GM12874 (cell line): ENCODE results near the gene UIMC1.
A peak's percentile ranks its signal among the peaks of the same experiment; 100 is the strongest.

Source experiments
- CTCF ChIP-seq: IDR thresholded peaks from 2 replicates; pipeline ENCODE4 v1.5.1; 2011; ENCODE audit warnings: low read depth, mild to moderate bottlenecking, control low read depth, low read length, moderate library complexity; ENCODE audit not compliant: insufficient read depth

The UIMC1 gene

DNA sequence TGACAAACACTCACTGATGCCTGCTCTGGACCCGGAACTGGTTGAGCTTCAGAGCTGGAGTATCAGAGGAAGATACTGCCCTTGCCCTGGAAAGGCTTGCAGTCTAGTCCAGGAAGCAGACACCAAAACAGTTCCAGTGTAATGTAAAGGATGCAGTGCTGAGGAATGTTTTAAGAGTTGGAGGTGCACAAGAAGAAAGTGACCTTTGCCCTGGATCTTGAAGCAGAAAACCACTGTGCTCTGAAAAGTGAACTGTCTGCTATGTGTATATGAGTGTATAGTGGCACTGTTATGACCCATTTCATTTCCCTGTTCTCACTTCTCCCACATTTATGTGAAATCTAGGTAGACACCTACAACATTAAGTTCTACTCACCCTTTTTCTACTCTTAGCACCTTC is 18.0 kb upstream of the UIMC1 start:
- TF ChIP-seq CTCF = no peak

DNA sequence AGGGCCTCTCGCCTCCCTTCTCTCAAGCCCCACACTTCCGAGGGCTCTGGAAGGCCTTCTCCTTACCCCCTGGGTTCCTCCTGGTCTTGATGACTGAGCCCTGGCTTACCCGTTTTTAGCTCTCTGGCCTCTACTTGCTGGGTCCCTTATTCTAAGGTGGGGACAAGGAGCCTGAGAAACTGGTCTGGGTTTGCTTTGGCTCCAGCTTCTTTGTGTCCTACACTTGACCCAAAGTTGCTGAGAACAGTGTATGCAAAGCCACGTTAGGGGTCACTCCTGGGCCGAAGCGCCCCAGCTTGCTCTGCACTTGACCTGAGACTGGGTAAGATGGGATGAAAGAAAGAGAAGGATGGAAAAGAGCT is 16.7 kb upstream of the UIMC1 start:
- TF ChIP-seq CTCF = no peak

- TF ChIP-seq CTCF = peak; percentile 59
Measured at GRCh38 chr5:177022386-177023302, 16.1 kb upstream of the UIMC1 start, which contains the start of gene ZNF346. Gene ZNF346 (plus strand): TSS chr5:177022696. CDS start chr5:177022739, 43 bp downstream.

GRCh38 chr5:177020033-177020432 is 13.5 kb upstream of the UIMC1 start:
- no peak for TF ChIP-seq CTCF

- no peak for TF ChIP-seq CTCF
Measured at GRCh38 chr5:177018341-177018740, 11.8 kb upstream of the UIMC1 start.

DNA sequence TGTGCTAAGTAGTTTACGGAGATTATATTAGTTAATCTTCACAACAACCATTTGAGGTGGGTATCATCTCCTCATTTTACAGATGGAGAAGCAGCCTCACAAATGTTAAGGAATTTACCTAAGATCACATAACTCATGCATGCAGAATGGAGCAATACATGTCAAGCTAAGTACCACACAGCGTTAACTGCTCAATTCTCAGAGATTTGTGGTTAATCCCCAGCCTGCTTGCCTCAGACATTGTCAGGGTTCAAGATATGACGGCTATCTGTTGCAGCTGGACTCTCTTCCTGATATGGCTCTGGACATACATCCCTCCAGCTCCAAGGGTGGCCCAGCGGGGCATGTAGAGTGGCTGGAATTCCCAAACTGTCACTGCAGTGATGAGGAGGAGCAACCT is 8.6 kb upstream of the UIMC1 start:
- no peak for TF ChIP-seq CTCF

DNA sequence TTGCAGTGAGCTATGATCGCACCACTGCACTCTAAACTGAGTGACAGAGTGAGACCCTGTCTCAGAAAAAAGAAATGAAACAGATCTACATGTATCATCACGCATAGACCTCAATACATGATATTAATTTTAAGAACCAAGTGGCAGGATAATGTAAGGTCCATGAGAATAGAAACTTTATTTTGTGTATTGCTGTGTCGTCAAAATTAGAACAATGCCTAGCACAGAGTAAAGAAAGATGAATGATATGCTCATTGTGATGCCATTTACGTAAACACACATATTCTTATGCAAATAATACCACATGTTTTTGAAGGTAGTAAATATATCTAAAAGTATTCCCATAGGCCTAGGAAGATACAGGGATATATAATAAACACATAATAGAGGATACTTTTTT is 3.6 kb upstream of the UIMC1 start:
- TF ChIP-seq CTCF = no peak
